ENCODE measurements around the gene HNRNPA0. TPM values are rescaled to one million over a fixed set of nuclear protein-coding genes. Genes with fewer than 3 reads are reported as not detected.

HNRNPA0 gene
- total and polyA plus RNA-seq, 2 donors (not counting 3 experiments of a cell fraction or from before 2014, with no cell fraction given), result 16.0 to 37.5 TPM

- ChIA-PET POLR2A (interaction anchor here (0.9 to 1.3 kb wide), 3 partner anchors 13 to 137 kb away, joined by 3 to 5 read pairs (median 4); partner anchors contain the start of gene PKD2L2), CTCF (interaction anchor here (0.6 to 2.1 kb wide), 10 partner anchors 10 to 380 kb away, joined by 3 to 17 read pairs (median 4); partner anchors contain the start of genes FAM13B and KLHL3)
- peak; percentile 38 for DNase-seq (ENCODE audit: low read depth, low spot score)
- H3K4me2 ChIP-seq (ENCODE audit: insufficient read depth, low read length), result peak overlapping the region; percentile 100
- H3K79me2 ChIP-seq (ENCODE audit: control insufficient read depth, insufficient read depth, low read length), result peaks cover 40% of the 10 kb centered on the region
- peak overlapping the region; percentile 88 to 99 (median 94) for H3K4me3 ChIP-seq (replicated peaks in 1 of 3; ENCODE audit: insufficient read depth in 1 of 3, low read depth in 1 of 3, low read length in 3 of 3)
- peak overlapping the region; percentile 93 for H3K9ac ChIP-seq (replicated peaks; ENCODE audit: extremely low read depth, insufficient read depth, low read length)
- peak overlapping the region; percentile 92 for H3K27ac ChIP-seq (ENCODE audit: insufficient read depth, low read depth, low read length)
- peaks cover 18% of the 10 kb centered on the region for H3K4me1 ChIP-seq (ENCODE audit: control insufficient read depth, extremely low read depth, insufficient read depth, low read length)
- H3K27me3 ChIP-seq (ENCODE audit: control insufficient read depth in 2 of 2, insufficient read depth in 2 of 2, low read length in 2 of 2), result no peaks in the 10 kb centered on the region
- H2AFZ ChIP-seq (ENCODE audit: low read depth, low read length), result no peak overlapping the region
- intact Hi-C loops (cut with micrococcal nuclease), result loop anchor here (1.0 to 5.0 kb wide), 5 partner anchors 16 to 380 kb away; partner anchors contain the start of gene KLHL3
- no peak for FAIRE-seq
- no peaks in the 10 kb centered on the region for H3K9me1 ChIP-seq (replicated peaks; ENCODE audit: control insufficient read depth, extremely low read depth, insufficient read depth, low read length)
- TF ChIP-seq CTCF (IDR thresholded peaks at IDR 0.05; ENCODE audit: extremely low read depth in 1 of 2, insufficient read depth in 1 of 2, low read depth in 1 of 2, low read length in 2 of 2), result no peak
- no peak for TF ChIP-seq EZH2 (IDR thresholded peaks at IDR 0.05; ENCODE audit: borderline replicate concordance, low read depth, low read length, severe bottlenecking)
- no peak for TF ChIP-seq FOS (IDR thresholded peaks at IDR 0.05; ENCODE audit: borderline replicate concordance, insufficient read depth, low read length)
- TF ChIP-seq MYC (IDR thresholded peaks at IDR 0.05; ENCODE audit: low read depth, low read length), result no peak
- TF ChIP-seq POLR2AphosphoS5 (IDR thresholded peaks at IDR 0.05; ENCODE audit: insufficient read depth, low read depth, low read length), result no peak
- H4K20me1 ChIP-seq (replicated peaks; ENCODE audit: control insufficient read depth, extremely low read depth, insufficient read depth, low read length), result peaks cover 28% of the 10 kb centered on the region
- BruUV-seq (replicated peaks), result TSS peak; percentile 36
- dilution Hi-C loops (cut with MboI; ENCODE audit: extremely low pct_ligation_motif_present, low sequenced_read_pairs), result loop anchor here (25.0 kb wide), 1 partner anchor 91 kb away; no protein-coding TSS in a partner anchor
- no peaks in the 10 kb centered on the region for H3K9me3 ChIP-seq (replicated peaks; ENCODE audit: control insufficient read depth, insufficient read depth, low read length)
- peaks cover 0 to 4% of the 10 kb centered on the region in 2 experiments for H3K36me3 ChIP-seq (ENCODE audit: control insufficient read depth in 2 of 2, extremely low read depth in 1 of 2, insufficient read depth in 2 of 2, low read length in 2 of 2)
Observed at GRCh38 chr5:137752905-137753690, 1.1 kb downstream of the HNRNPA0 start.
